Measurements from ENCODE around the gene PAK3. TPM values are rescaled to one million over a fixed set of nuclear protein-coding genes. Genes with fewer than 3 reads are reported as not detected.

PAK3 gene
- total RNA-seq, 4 donors from 2014 or later, result 20.3 to 50.0 (median 36.4) TPM

- H3K4me3 ChIP-seq (replicated peaks in 1 of 3), result no peak overlapping the region
- H3K27ac ChIP-seq, result no peak overlapping the region
- H3K27me3 ChIP-seq, result no peaks in the 10 kb centered on the region
- no peaks in the 10 kb centered on the region for H3K36me3 ChIP-seq
- no peak for DNase-seq
- no peak for TF ChIP-seq POLR2A (IDR thresholded peaks at IDR 0.05)
- TF ChIP-seq, protein P1, sequence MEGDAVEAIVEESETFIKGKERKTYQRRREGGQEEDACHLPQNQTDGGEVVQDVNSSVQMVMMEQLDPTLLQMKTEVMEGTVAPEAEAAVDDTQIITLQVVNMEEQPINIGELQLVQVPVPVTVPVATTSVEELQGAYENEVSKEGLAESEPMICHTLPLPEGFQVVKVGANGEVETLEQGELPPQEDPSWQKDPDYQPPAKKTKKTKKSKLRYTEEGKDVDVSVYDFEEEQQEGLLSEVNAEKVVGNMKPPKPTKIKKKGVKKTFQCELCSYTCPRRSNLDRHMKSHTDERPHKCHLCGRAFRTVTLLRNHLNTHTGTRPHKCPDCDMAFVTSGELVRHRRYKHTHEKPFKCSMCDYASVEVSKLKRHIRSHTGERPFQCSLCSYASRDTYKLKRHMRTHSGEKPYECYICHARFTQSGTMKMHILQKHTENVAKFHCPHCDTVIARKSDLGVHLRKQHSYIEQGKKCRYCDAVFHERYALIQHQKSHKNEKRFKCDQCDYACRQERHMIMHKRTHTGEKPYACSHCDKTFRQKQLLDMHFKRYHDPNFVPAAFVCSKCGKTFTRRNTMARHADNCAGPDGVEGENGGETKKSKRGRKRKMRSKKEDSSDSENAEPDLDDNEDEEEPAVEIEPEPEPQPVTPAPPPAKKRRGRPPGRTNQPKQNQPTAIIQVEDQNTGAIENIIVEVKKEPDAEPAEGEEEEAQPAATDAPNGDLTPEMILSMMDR (IDR thresholded peaks at IDR 0.05), result no peak
- intact Hi-C loops (cut with DNase I), result no loop called here
- H3K9me3 ChIP-seq, result no peaks in the 10 kb centered on the region
- no peaks in the 10 kb centered on the region for H3K4me1 ChIP-seq
Observed at GRCh38 chrX:111182997-111183396, 87.0 kb downstream of the PAK3 start.

GRCh38 chrX:111191598-111191997 lies 95.6 kb downstream of the PAK3 start:
- no peaks in the 10 kb centered on the region for H3K4me1 ChIP-seq
- no peak for TF ChIP-seq POLR2A (IDR thresholded peaks at IDR 0.05)
- WGBS, 2 donors, result 93 to 94% methylated on average over 2 of the region's 2 CpGs

DNA sequence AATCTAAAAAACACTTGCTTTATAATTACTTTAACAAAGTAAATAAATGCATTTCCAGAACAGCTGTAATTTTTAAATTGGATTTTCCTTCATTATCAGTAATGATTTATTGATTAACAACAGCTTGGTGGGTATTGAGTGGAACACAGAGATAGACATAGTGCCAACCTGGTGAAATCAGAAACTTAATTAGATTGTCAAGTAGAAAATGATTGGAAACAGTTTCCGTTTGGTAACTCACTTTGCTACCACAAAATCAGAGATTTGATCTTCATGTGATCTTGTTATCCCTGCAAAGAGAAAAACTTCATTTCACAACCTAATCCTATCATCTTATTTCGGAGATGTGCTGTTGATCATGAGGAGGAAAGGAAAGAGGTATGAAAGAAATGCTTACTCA lies 103.5 kb downstream of the PAK3 start:
- TF ChIP-seq, protein P1 (IDR thresholded peaks at IDR 0.05), result no peak
- TF ChIP-seq POLR2A (IDR thresholded peaks at IDR 0.05), result no peak
- Histone ChIP-seq H3K4me3 (replicated peaks in 1 of 3) (no peak overlapping the region), H3K36me3 (no peaks in the 10 kb centered on the region), H3K4me1 (no peaks in the 10 kb centered on the region), H3K27me3 (no peaks in the 10 kb centered on the region), H3K27ac (no peak overlapping the region), H3K9me3 (no peaks in the 10 kb centered on the region)
- DNase-seq, result no peak
- intact Hi-C loops (cut with DNase I), result no loop called here
- WGBS, 2 donors, result 88 to 93% methylated on average over 2 of the region's 2 CpGs

More at GRCh38 chrX:111191598-111191997, 95.6 kb downstream of the PAK3 start:
- intact Hi-C loops (cut with DNase I), result no loop called here
- DNase-seq, result no peak
- Histone ChIP-seq H3K4me3 (replicated peaks in 1 of 3) (no peak overlapping the region), H3K27me3 (no peaks in the 10 kb centered on the region), H3K27ac (no peak overlapping the region), H3K9me3 (no peaks in the 10 kb centered on the region), H3K36me3 (no peaks in the 10 kb centered on the region)

- no peak overlapping the region for H3K4me3 ChIP-seq (replicated peaks in 1 of 3)
- no peaks in the 10 kb centered on the region for H3K9me3 ChIP-seq
- no peaks in the 10 kb centered on the region for H3K36me3 ChIP-seq
- DNase-seq, result no peak
- TF ChIP-seq POLR2A (IDR thresholded peaks at IDR 0.05), result no peak
- TF ChIP-seq, protein P1 (IDR thresholded peaks at IDR 0.05), result no peak
- WGBS, 2 donors, result 92 to 97% methylated on average over 3 of the region's 3 CpGs
- intact Hi-C loops (cut with DNase I), result no loop called here
- no peak overlapping the region for H3K27ac ChIP-seq
- no peaks in the 10 kb centered on the region for H3K27me3 ChIP-seq
- no peaks in the 10 kb centered on the region for H3K4me1 ChIP-seq
Observed at GRCh38 chrX:111200327-111200726, 104.3 kb downstream of the PAK3 start.

DNA sequence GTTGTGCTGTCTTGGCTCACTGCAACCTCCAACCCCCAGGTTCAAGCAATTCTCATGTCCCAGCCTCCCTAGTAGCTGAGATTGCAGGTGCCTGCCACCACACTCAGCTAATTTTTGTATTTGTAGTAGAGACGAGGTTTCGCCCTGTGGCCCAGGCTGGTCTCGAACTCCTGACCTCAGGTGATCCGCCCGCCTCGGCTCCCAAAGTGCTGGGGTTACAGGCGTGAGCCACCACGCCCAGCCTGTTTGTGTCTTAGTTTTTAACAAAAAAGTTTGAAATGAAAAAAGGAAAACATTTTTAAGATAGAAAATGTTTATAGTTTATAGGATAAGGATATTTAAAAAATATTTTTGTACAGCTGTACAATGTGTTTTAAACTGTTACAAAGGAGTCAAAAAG lies 111.9 kb downstream of the PAK3 start:
- Histone ChIP-seq H3K27ac (no peak overlapping the region), H3K4me3 (replicated peaks in 1 of 3) (no peak overlapping the region), H3K27me3 (no peaks in the 10 kb centered on the region), H3K4me1 (no peaks in the 10 kb centered on the region), H3K36me3 (no peaks in the 10 kb centered on the region), H3K9me3 (no peaks in the 10 kb centered on the region)
- 96 to 98% methylated on average over 8 of the region's 8 CpGs for WGBS, 2 donors
- no peak for DNase-seq
- intact Hi-C loops (cut with DNase I), result no loop called here
- TF ChIP-seq POLR2A (IDR thresholded peaks at IDR 0.05), result no peak
- TF ChIP-seq, protein P1 (IDR thresholded peaks at IDR 0.05), result no peak

DNA sequence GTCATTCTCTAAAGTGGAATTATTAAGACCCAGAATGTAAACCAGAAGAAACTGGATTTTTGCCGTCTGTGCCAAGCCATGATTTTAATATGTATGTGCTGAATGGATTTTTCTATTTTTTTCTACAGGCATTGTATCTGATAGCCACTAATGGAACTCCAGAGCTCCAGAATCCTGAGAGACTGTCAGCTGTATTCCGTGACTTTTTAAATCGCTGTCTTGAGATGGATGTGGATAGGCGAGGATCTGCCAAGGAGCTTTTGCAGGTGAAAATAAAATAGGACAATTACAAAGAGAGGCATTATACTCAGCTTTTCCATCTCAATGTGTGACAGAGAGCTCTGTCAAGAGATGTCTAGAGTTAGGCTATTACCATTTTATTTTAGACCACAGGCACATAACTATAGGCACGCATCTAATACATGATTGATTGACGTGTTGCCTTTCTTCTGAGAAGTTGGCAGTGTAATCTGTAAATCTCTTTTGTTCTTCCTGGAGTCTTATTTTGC lies 120.4 kb downstream of the PAK3 start:
- Histone ChIP-seq H3K4me1 (no peaks in the 10 kb centered on the region), H3K4me3 (replicated peaks in 1 of 3) (no peak overlapping the region), H3K27ac (no peak overlapping the region), H3K36me3 (no peaks in the 10 kb centered on the region), H3K27me3 (no peaks in the 10 kb centered on the region), H3K9me3 (no peaks in the 10 kb centered on the region)
- intact Hi-C loops (cut with DNase I), result no loop called here
- WGBS, 2 donors, result 95 to 96% methylated on average over 6 of the region's 6 CpGs
- DNase-seq, result no peak
- TF ChIP-seq, protein P1 (IDR thresholded peaks at IDR 0.05), result no peak
- TF ChIP-seq POLR2A (IDR thresholded peaks at IDR 0.05), result no peak

All from thyroid gland (tissue), 4 donors.